RKO (cell line): Measurements from ENCODE around the gene MCC.

Experiments used
- DNase-seq: peaks from one replicate; pipeline ENCODE4 v3.0.0-alpha.2; 2016; ENCODE audit warnings: low spot score

The MCC gene

GRCh38 chr5:113112435-113112834, 375.8 kb downstream of the MCC start:
- DNase-seq: no peak

GRCh38 chr5:113110117-113110516, 378.1 kb downstream of the MCC start:
- DNase-seq: no peak

- DNase-seq: no peak
Measured at GRCh38 chr5:113109344-113109743, 378.9 kb downstream of the MCC start.

GRCh38 chr5:113108485-113108884, 379.8 kb downstream of the MCC start:
- no peak for DNase-seq

- DNase-seq: no peak
Measured at GRCh38 chr5:113106821-113107220, 381.4 kb downstream of the MCC start.

- no peak for DNase-seq
Measured at GRCh38 chr5:113105693-113106280, 382.5 kb downstream of the MCC start.

GRCh38 chr5:113103330-113103729, 384.9 kb downstream of the MCC start:
- no peak for DNase-seq

GRCh38 chr5:113102121-113102531, 386.1 kb downstream of the MCC start:
- DNase-seq: no peak

- DNase-seq: no peak
Measured at GRCh38 chr5:113100981-113101380, 387.3 kb downstream of the MCC start.

GRCh38 chr5:113099822-113100221, 388.4 kb downstream of the MCC start:
- no peak for DNase-seq

GRCh38 chr5:113098378-113098777, 389.9 kb downstream of the MCC start:
- no peak for DNase-seq

- DNase-seq: no peak
Measured at GRCh38 chr5:113095831-113096230, 392.4 kb downstream of the MCC start.

GRCh38 chr5:113093558-113093957, 394.7 kb downstream of the MCC start:
- DNase-seq: no peak

- DNase-seq: no peak
Measured at GRCh38 chr5:113092683-113093082, 395.6 kb downstream of the MCC start.

- DNase-seq: no peak
Measured at GRCh38 chr5:113091622-113092021, 396.6 kb downstream of the MCC start.

- no peak for DNase-seq
Measured at GRCh38 chr5:113090336-113091106, 397.7 kb downstream of the MCC start.

GRCh38 chr5:113089653-113090335, 398.5 kb downstream of the MCC start:
- no peak for DNase-seq

- DNase-seq: no peak
Measured at GRCh38 chr5:113087976-113088514, 400.2 kb downstream of the MCC start.

- no peak for DNase-seq
Measured at GRCh38 chr5:113085880-113086409, 402.3 kb downstream of the MCC start.

- no peak for DNase-seq
Measured at GRCh38 chr5:113085084-113085414, 403.2 kb downstream of the MCC start.

GRCh38 chr5:113084402-113085083, 403.7 kb downstream of the MCC start:
- DNase-seq: no peak

GRCh38 chr5:113083481-113083880, 404.8 kb downstream of the MCC start:
- DNase-seq: no peak
